H1 (cell line): Measurements from ENCODE around the gene GNG12. TPM values are rescaled to one million over a fixed set of nuclear protein-coding genes. Genes with fewer than 3 reads are reported as not detected.

Experiments
- CTCF ChIA-PET: fragments of 300-600 bp; sonication (Branson Sonifier 250); formaldehyde crosslinking; loops from one replicate; lab custom pipeline; 2021; ENCODE audit not compliant: partially characterized antibody; lab: Charles Lee
- POLR2A ChIA-PET: fragments of 300-600 bp; sonication (Branson Sonifier 250); formaldehyde crosslinking; loops from one replicate; lab custom pipeline; 2021; ENCODE audit warnings: inconsistent platforms; ENCODE audit not compliant: partially characterized antibody; lab: Charles Lee
- DNase-seq, 2 experiments: peaks; one replicate each; pipeline versions ENCODE4 v3.0.0 to v3.0.0-alpha.2; 2010 to 2022; ENCODE audit warnings: low spot score in 2 of 2, low read depth in 1 of 2, mixed read lengths in 1 of 2
- FAIRE-seq: peaks from 2 replicates; lab custom pipeline; 2011; peaks lifted over from hg19 to GRCh38; lab: Jason Lieb, UNC
- H2AFZ ChIP-seq: 2 replicates; pipeline ENCODE4 v1.8.1; 2012; ENCODE audit warnings: low read length, inconsistent platforms
- H2AK5ac ChIP-seq: 2 replicates; pipeline ENCODE4 v1.6.1; 2013; ENCODE audit warnings: low read depth, low read length
- H2BK120ac ChIP-seq: replicated peaks from 2 replicates; pipeline ENCODE3; 2013; ENCODE audit warnings: low read depth, low read length, inconsistent platforms
- H2BK12ac ChIP-seq: 2 replicates; pipeline ENCODE4 v1.6.1; 2013; ENCODE audit warnings: low read depth, low read length
- H2BK15ac ChIP-seq: 2 replicates; pipeline ENCODE4 v1.6.1; 2013; ENCODE audit warnings: low read length
- H2BK20ac ChIP-seq: 2 replicates; pipeline ENCODE4 v1.6.1; 2013; ENCODE audit warnings: low read length
- H2BK5ac ChIP-seq: 2 replicates; pipeline ENCODE4 v1.6.1; 2013; ENCODE audit warnings: low read depth, low read length
- H3K14ac ChIP-seq: 2 replicates; pipeline ENCODE4 v1.6.1; 2013; ENCODE audit warnings: inconsistent platforms; ENCODE audit not compliant: insufficient read length
- H3K18ac ChIP-seq: 2 replicates; pipeline ENCODE4 v1.6.1; 2013; ENCODE audit warnings: low read length; ENCODE audit errors: extremely low read depth
- H3K23ac ChIP-seq: 2 replicates; pipeline ENCODE4 v1.6.1; 2013; ENCODE audit warnings: inconsistent platforms; ENCODE audit not compliant: insufficient read length
- H3K23me2 ChIP-seq: 2 replicates; pipeline ENCODE4 v1.6.1; 2013; ENCODE audit warnings: low read depth, low read length
- H3K27ac ChIP-seq: 2 replicates; pipeline ENCODE4 v1.6.1; 2011; ENCODE audit warnings: low read depth, low read length, inconsistent platforms
- H3K27me3 ChIP-seq, 4 experiments: replicated peaks in 1 of 4; 1 replicate in 1 of 4; 2 replicates in 3 of 4; pipeline versions ENCODE4 v1.6.1 to v1.8.1; 2011 to 2013; ENCODE audit warnings: low read length in 3 of 4, mild to moderate bottlenecking in 3 of 4, inconsistent platforms in 2 of 4, mixed read lengths in 2 of 4, moderate library complexity in 1 of 4; ENCODE audit not compliant: control insufficient read depth in 3 of 4, insufficient read depth in 3 of 4; ENCODE audit errors: extremely low read depth in 1 of 4
- H3K36me3 ChIP-seq, 4 experiments: 2 replicates each; pipeline versions ENCODE4 v1.6.1 to v1.8.1; 2011 to 2013; ENCODE audit warnings: mild to moderate bottlenecking in 4 of 4, low read length in 3 of 4, moderate library complexity in 2 of 4, control low read depth in 1 of 4, inconsistent platforms in 1 of 4; ENCODE audit not compliant: insufficient read depth in 4 of 4, control insufficient read depth in 2 of 4
- H3K4ac ChIP-seq: replicated peaks from 2 replicates; pipeline ENCODE3; 2013; ENCODE audit warnings: low read length, low read depth, mixed read lengths, inconsistent platforms; ENCODE audit not compliant: insufficient read length
- H3K4me1 ChIP-seq, 4 experiments: replicated peaks in 1 of 4; 1 replicate in 1 of 4; 2 replicates in 3 of 4; pipeline versions ENCODE4 v1.6.1 to v1.8.1; 2011 to 2013; ENCODE audit warnings: low read length in 3 of 4, inconsistent platforms in 2 of 4, mixed read lengths in 1 of 4; ENCODE audit not compliant: insufficient read depth in 4 of 4, control insufficient read depth in 3 of 4
- H3K4me2 ChIP-seq, 2 experiments: 2 replicates each; pipeline versions ENCODE4 v1.6.1 to v1.8.1; 2011 to 2013; ENCODE audit warnings: low read depth in 2 of 2, low read length in 2 of 2, control low read depth in 1 of 2, inconsistent platforms in 1 of 2, mild to moderate bottlenecking in 1 of 2; ENCODE audit not compliant: insufficient read depth in 1 of 2
- H3K4me3 ChIP-seq, 4 experiments: fragments of 200-600, 300-600 bp in 1 of 4; sonication (generic), shearing (Covaris generic), sonication (Bioruptor Twin) in 1 of 4; 2 replicates each; pipeline versions ENCODE4 v1.5.1 to v1.8.1; 2011 to 2016; ENCODE audit warnings: low read length in 4 of 4, low read depth in 3 of 4, control low read depth in 2 of 4, inconsistent platforms in 2 of 4, mild to moderate bottlenecking in 2 of 4, mixed read lengths in 1 of 4, moderate library complexity in 1 of 4; ENCODE audit not compliant: insufficient read depth in 2 of 4; ENCODE audit errors: extremely low read depth in 1 of 4
- H3K56ac ChIP-seq: replicated peaks from 2 replicates; pipeline ENCODE3; 2013; ENCODE audit warnings: low read depth, mild to moderate bottlenecking, mixed read lengths, low read length, inconsistent platforms; ENCODE audit not compliant: insufficient read length
- H3K79me1 ChIP-seq: 2 replicates; pipeline ENCODE4 v1.6.1; 2013; ENCODE audit warnings: low read depth, low read length, control low read depth
- H3K79me2 ChIP-seq, 2 experiments: 2 replicates each; pipeline versions ENCODE4 v1.6.1 to v1.8.1; 2012 to 2013; ENCODE audit warnings: low read length in 2 of 2, mild to moderate bottlenecking in 2 of 2, inconsistent platforms in 1 of 2; ENCODE audit not compliant: insufficient read depth in 2 of 2, control insufficient read depth in 1 of 2
- H3K9ac ChIP-seq, 4 experiments: replicated peaks in 1 of 4; 1 replicate in 1 of 4; 2 replicates in 3 of 4; pipeline versions ENCODE4 v1.6.1 to v1.8.1; 2011 to 2013; ENCODE audit warnings: low read depth in 3 of 4, low read length in 3 of 4, control low read depth in 2 of 4, mild to moderate bottlenecking in 2 of 4, moderate library complexity in 2 of 4, inconsistent platforms in 1 of 4; ENCODE audit errors: extremely low read depth in 1 of 4
- H3K9me3 ChIP-seq, 2 experiments: 2 replicates each; pipeline versions ENCODE4 v1.6.1 to v1.8.1; 2012 to 2013; ENCODE audit warnings: mild to moderate bottlenecking in 2 of 2, moderate library complexity in 2 of 2, control low read depth in 1 of 2, inconsistent platforms in 1 of 2, low read depth in 1 of 2, low read length in 1 of 2, mixed read lengths in 1 of 2; ENCODE audit not compliant: insufficient read depth in 2 of 2
- H4K20me1 ChIP-seq, 2 experiments: replicated peaks in 1 of 2; 2 replicates each; pipeline versions ENCODE3 to v1.8.1; 2011 to 2013; ENCODE audit warnings: inconsistent platforms in 2 of 2, low read length in 2 of 2, mild to moderate bottlenecking in 1 of 2; ENCODE audit not compliant: insufficient read depth in 2 of 2, control insufficient read depth in 1 of 2
- H4K5ac ChIP-seq: 2 replicates; pipeline ENCODE4 v1.6.1; 2013; ENCODE audit warnings: low read length, low read depth, mixed read lengths, inconsistent platforms; ENCODE audit not compliant: insufficient read length
- H4K8ac ChIP-seq: 2 replicates; pipeline ENCODE4 v1.8.0; 2013; ENCODE audit warnings: mild to moderate bottlenecking, moderate library complexity, low read length, inconsistent platforms; ENCODE audit not compliant: insufficient read depth; ENCODE audit errors: extremely low read depth
- H4K91ac ChIP-seq: replicated peaks from 2 replicates; pipeline ENCODE3; 2013; ENCODE audit warnings: low read length, mixed read lengths, inconsistent platforms; ENCODE audit not compliant: insufficient read length
- CHD1 ChIP-seq: IDR thresholded peaks from 2 replicates; pipeline ENCODE4 v1.6.1; 2012; ENCODE audit warnings: low read depth, low read length, improper control_type of control experiment
- JUND ChIP-seq: IDR thresholded peaks from 2 replicates; pipeline ENCODE4 v1.6.1; 2011; ENCODE audit warnings: mild to moderate bottlenecking, improper control_type of control experiment, low read length
- PHF8 ChIP-seq: fragments of 200-600 bp; sonication (generic); conservative IDR thresholded peaks from 2 replicates; pipeline ENCODE4 v1.7.1; 2012; ENCODE audit warnings: low read depth, mild to moderate bottlenecking, inconsistent platforms, low read length, moderate library complexity
- TAF1 ChIP-seq: IDR thresholded peaks from 2 replicates; pipeline ENCODE4 v1.6.1; 2011; ENCODE audit warnings: mild to moderate bottlenecking, low read depth, low read length
- TBP ChIP-seq: IDR thresholded peaks from 2 replicates; pipeline ENCODE4 v1.6.1; 2011; ENCODE audit warnings: low read depth, low read length, improper control_type of control experiment
- WGBS, 2 experiments: shearing (Covaris generic) in 1 of 2; methylation state at CpG; one replicate each; pipeline versions ENCODE4 v1.1.6 to v1.1.7; 2013 to 2015; ENCODE audit warnings: low lambda C conversion rate in 2 of 2, mixed read lengths in 2 of 2, inconsistent platforms in 1 of 2, low coverage in 1 of 2, missing lambda C conversion rate in 1 of 2; ENCODE audit not compliant: insufficient replicate concordance in 2 of 2, insufficient coverage in 1 of 2, insufficient read length in 1 of 2; ENCODE audit errors: extremely low coverage in 1 of 2, missing lambda C conversion rate in 1 of 2; 5-methylcytosine and 5-hydroxymethylcytosine counted together
- polyA plus RNA-seq, 7 experiments: library from polyadenylated mRNA; depleted of rRNA in 3 of 7; stranded (reverse) in 5 of 7; unstranded in 2 of 7; fragments of >200 nt in 5 of 7; fragments of 200-250 nt in 2 of 7; gene quantifications; 1 replicate in 5 of 7; 2 replicates in 1 of 7; 4 replicates in 1 of 7; pipeline versions ENCODE4 v1.2.1 to v1.2.3, GENCODE V29; 2011 to 2013; ENCODE audit warnings: missing spikeins in 2 of 7, mixed read lengths in 2 of 7
- total RNA-seq: library from RNA; stranded (reverse); fragmentation: NEBNext Ultra II Directional; extraction: Animal tissue kit (Norgen Biotek cat#: 25700); gene quantifications from 2 replicates; pipeline ENCODE4 v1.2.1, GENCODE V29; 2021
- TF ChIP-seq, protein P1 (sequence below): IDR thresholded peaks from 2 replicates; pipeline ENCODE4 v1.6.1; 2012; ENCODE audit warnings: inconsistent platforms

Gene GNG12
- total and polyA plus RNA-seq, 2 of the 8 experiments (the other 6 are each of a cell fraction or from before 2014, with no cell fraction given), result 11.4 to 35.8 TPM

DNA sequence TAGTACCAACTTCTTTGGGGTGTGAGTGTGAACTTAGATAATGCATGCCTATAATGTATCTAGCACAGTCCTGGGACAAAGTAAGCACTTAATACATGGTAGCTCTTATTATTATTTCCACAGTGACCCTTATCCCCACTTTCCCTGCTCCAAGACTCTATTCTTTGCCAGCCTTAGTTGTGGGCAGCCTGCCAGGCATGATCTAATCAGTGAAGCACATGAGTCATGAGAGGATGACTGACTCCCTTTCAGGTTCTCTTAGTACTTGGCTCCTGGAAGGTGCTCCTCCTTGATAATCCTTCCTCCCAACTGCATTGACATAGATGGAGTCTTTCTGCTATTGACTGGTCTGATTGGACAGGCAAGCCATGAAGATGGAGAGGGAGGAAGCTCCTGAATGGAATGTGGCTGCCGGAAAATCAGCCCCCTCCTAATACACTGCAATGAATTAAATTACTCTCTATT lies 17.4 kb upstream of the GNG12 start:
- WGBS, 2 experiments, result 84% methylated on average over 1 of the region's 1 CpG; no CpG with 5 or more reads in 1 of the 2 experiments
- POLR2A ChIA-PET, result no interaction called here
- TF ChIP-seq PHF8 (no peak), TAF1 (no peak), CHD1 (no peak), JUND (no peak), TBP (no peak)
- TF ChIP-seq, protein P1, sequence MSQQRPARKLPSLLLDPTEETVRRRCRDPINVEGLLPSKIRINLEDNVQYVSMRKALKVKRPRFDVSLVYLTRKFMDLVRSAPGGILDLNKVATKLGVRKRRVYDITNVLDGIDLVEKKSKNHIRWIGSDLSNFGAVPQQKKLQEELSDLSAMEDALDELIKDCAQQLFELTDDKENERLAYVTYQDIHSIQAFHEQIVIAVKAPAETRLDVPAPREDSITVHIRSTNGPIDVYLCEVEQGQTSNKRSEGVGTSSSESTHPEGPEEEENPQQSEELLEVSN, result no peak

More for the DNA sequence above, 17.4 kb upstream of the GNG12 start:
- H2BK120ac ChIP-seq, result no peak overlapping the region
- no peak overlapping the region for H2BK5ac ChIP-seq
- H3K56ac ChIP-seq, result no peak overlapping the region
- no peak overlapping the region for H4K8ac ChIP-seq
- no peak overlapping the region for H4K5ac ChIP-seq
- no peaks in the 10 kb centered on the region for H3K27me3 ChIP-seq
- no peaks in the 10 kb centered on the region for H3K36me3 ChIP-seq
- no peaks in the 10 kb centered on the region for H3K79me1 ChIP-seq
- H3K79me2 ChIP-seq, result no peaks in the 10 kb centered on the region
- no peaks in the 10 kb centered on the region for H3K9me3 ChIP-seq
- no peak overlapping the region for H3K27ac ChIP-seq
- no peak overlapping the region for H3K4ac ChIP-seq
- no peak overlapping the region for H3K9ac ChIP-seq
- H2BK15ac ChIP-seq, result no peak overlapping the region
- FAIRE-seq, result no peak
- no peak overlapping the region for H4K91ac ChIP-seq
- no peaks in the 10 kb centered on the region for H3K4me1 ChIP-seq
- CTCF ChIA-PET, result interaction anchor here (0.6 to 11.1 kb wide), 40 partner anchors 9 to 496 kb away, joined by 3 to 146 read pairs (median 4); no protein-coding TSS in a partner anchor
- no peak overlapping the region for H2AFZ ChIP-seq
- no peak overlapping the region for H3K14ac ChIP-seq
- H2BK20ac ChIP-seq, result no peak overlapping the region
- H3K4me3 ChIP-seq, result no peak overlapping the region
- no peak overlapping the region for H2BK12ac ChIP-seq
- no peak overlapping the region for H3K18ac ChIP-seq
- H3K4me2 ChIP-seq, result no peak overlapping the region
- no peak for DNase-seq
- no peaks in the 10 kb centered on the region for H4K20me1 ChIP-seq
- H3K23me2 ChIP-seq, result no peaks in the 10 kb centered on the region; the same call in 1 of the 2 replicates
- H3K23ac ChIP-seq, result no peak overlapping the region
- H2AK5ac ChIP-seq, result no peak overlapping the region
